Upper lobe of right lung (tissue), 1 donor: ENCODE data around the gene ARHGAP31. TPM values are rescaled to one million over a fixed set of nuclear protein-coding genes. Genes with fewer than 3 reads are reported as not detected.

Experiments used
- ATAC-seq: fragments of 200-7000 bp; cut with Tn5 transposase; one replicate; pipeline ENCODE4 v1.9.1; 2020; ENCODE audit warnings: mild to moderate bottlenecking, moderate library complexity
- DNase-seq: peaks from one replicate; pipeline ENCODE4 v3.0.0-alpha.2; 2020
- H3K27ac ChIP-seq: fragments of 200-600 bp; one replicate; pipeline ENCODE4 v1.8.0; 2022
- H3K27me3 ChIP-seq: fragments of 200-600 bp; one replicate; pipeline ENCODE4 v1.8.0; 2022; ENCODE audit warnings: mild to moderate bottlenecking
- H3K36me3 ChIP-seq: fragments of 200-600 bp; one replicate; pipeline ENCODE4 v1.8.0; 2022
- H3K4me1 ChIP-seq: fragments of 200-600 bp; one replicate; pipeline ENCODE4 v1.8.0; 2022
- H3K4me3 ChIP-seq: fragments of 200-600 bp; one replicate; pipeline ENCODE4 v1.8.0; 2022; ENCODE audit warnings: mild to moderate bottlenecking
- H3K9me3 ChIP-seq: fragments of 200-600 bp; one replicate; pipeline ENCODE4 v1.8.0; 2022
- CTCF ChIP-seq: fragments of 200-600 bp; IDR thresholded peaks from one replicate; pipeline ENCODE4 v1.8.0; 2022; ENCODE audit warnings: antibody characterized with exemption
- intact Hi-C: fragments of 100-400 bp; cut with DNase I; formaldehyde crosslinking; loops from one replicate; pipeline ENCODE4 v1.11.0; 2022
- total RNA-seq: library from RNA; stranded (reverse); fragmentation: NEBNext Ultra II Directional; extraction: Animal tissue kit (Norgen Biotek cat#: 25700); gene quantifications from one replicate; pipeline ENCODE4 v1.2.1, GENCODE V29; 2021
- donor health status: DM: no; HTN: yes; CAD: no; lungs with severe emphysema.

Gene ARHGAP31
- total RNA-seq, 1 donor from 2014 or later = 117 TPM

DNA sequence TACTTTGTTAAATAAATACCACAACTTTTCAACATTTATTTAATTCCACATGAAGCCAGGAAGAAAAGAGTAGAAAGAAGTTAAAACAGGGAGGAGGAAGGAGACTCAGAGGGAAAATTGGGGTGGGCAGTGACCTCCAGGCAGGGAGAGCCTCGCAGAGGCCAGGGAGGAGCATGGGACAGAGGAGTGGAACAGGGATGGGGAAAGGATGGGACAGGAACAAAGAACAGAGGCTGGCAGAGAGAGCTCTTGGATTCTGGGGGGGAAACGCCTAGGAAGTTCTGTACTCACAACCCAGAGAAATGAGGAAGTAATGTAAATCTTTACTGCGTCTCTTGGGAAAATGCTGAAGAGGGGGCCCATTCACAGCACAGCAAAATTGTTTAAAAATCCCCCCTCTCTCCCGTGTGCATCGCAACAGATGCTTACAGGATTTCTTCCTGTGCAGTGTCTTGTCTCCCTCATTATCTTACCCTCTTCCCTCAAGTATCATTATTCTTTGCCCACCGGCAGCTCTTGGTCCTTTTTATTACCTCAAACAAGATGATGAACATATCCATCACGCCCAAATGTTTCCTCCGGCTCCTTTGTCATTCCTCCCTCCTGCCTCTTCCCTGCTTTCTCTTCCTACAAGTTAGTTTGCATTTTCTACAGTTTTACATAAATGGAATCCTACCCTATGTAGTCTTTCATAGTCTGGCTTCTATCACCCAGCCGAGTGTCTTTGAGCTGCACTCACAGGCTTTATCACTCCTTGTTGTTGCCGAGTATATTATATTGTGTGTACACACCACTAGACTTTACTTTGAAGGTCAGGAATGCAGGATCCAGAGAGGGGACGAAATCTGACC is 65.5 kb downstream of the ARHGAP31 start:
- no peaks in the 10 kb centered on the region for H3K9me3 ChIP-seq
- peak; percentile 6 for ATAC-seq
- no peak for DNase-seq
- H3K36me3 ChIP-seq = no peaks in the 10 kb centered on the region
- intact Hi-C loops = no loop called here
- no peak overlapping the region for H3K4me3 ChIP-seq
- TF ChIP-seq CTCF = no peak
- peak overlapping the region; percentile 2 for H3K27ac ChIP-seq
- H3K4me1 ChIP-seq = peaks cover 37% of the 10 kb centered on the region
- no peaks in the 10 kb centered on the region for H3K27me3 ChIP-seq

- no peaks in the 10 kb centered on the region for H3K27me3 ChIP-seq
- peaks cover 37% of the 10 kb centered on the region for H3K4me1 ChIP-seq
- peaks cover 11% of the 10 kb centered on the region for H3K36me3 ChIP-seq
- TF ChIP-seq CTCF = no peak
- DNase-seq = no peak
- no peak for ATAC-seq
- intact Hi-C loops = no loop called here
- peak overlapping the region; percentile 2 for H3K27ac ChIP-seq
- no peak overlapping the region for H3K4me3 ChIP-seq
- no peaks in the 10 kb centered on the region for H3K9me3 ChIP-seq
These were observed 66.7 kb downstream of the ARHGAP31 start for GRCh38 chr3:119360736-119361462.

GRCh38 chr3:119362010-119362409 is 67.8 kb downstream of the ARHGAP31 start:
- Histone ChIP-seq H3K9me3 (no peaks in the 10 kb centered on the region), H3K27me3 (no peaks in the 10 kb centered on the region), H3K4me3 (no peak overlapping the region), H3K27ac (no peak overlapping the region), H3K36me3 (peaks cover 22% of the 10 kb centered on the region), H3K4me1 (peaks cover 27% of the 10 kb centered on the region)
- intact Hi-C loops = no loop called here
- DNase-seq (no peak), ATAC-seq (peak; percentile 93)
- TF ChIP-seq CTCF = no peak

- no peaks in the 10 kb centered on the region for H3K27me3 ChIP-seq
- no peak overlapping the region for H3K27ac ChIP-seq
- H3K4me3 ChIP-seq = no peak overlapping the region
- no peak for TF ChIP-seq CTCF
- intact Hi-C loops = no loop called here
- H3K36me3 ChIP-seq = peaks cover 33% of the 10 kb centered on the region
- ATAC-seq (no peak), DNase-seq (no peak)
- no peaks in the 10 kb centered on the region for H3K9me3 ChIP-seq
- peaks cover 17% of the 10 kb centered on the region for H3K4me1 ChIP-seq
These were observed 69.0 kb downstream of the ARHGAP31 start for GRCh38 chr3:119362940-119363725.

- no peak overlapping the region for H3K4me3 ChIP-seq
These were observed 70.2 kb downstream of the ARHGAP31 start for GRCh38 chr3:119364401-119364800.

More at GRCh38 chr3:119364401-119364800, 70.2 kb downstream of the ARHGAP31 start:
- Histone ChIP-seq H3K4me1 (peaks cover 16% of the 10 kb centered on the region), H3K9me3 (no peaks in the 10 kb centered on the region), H3K36me3 (peaks cover 43% of the 10 kb centered on the region), H3K27me3 (no peaks in the 10 kb centered on the region), H3K27ac (no peak overlapping the region)
- ATAC-seq = no peak
- TF ChIP-seq CTCF = no peak
- no peak for DNase-seq
- intact Hi-C loops = no loop called here
